Esophagus muscularis mucosa (tissue), 4 donors: ENCODE results near the gene WDR27.

Source experiments
- EP300 ChIP-seq: sonication (generic); formaldehyde crosslinking; IDR thresholded peaks from one replicate; pipeline ENCODE4 v1.6.1; 2017; ENCODE audit warnings: antibody characterized with exemption
- POLR2A ChIP-seq: fragments of 450-650 bp; IDR thresholded peaks from one replicate; pipeline ENCODE4 v1.6.1; 2017; ENCODE audit warnings: antibody characterized with exemption, moderate library complexity, mild to moderate bottlenecking, low read depth
- TF ChIP-seq, protein P1 (sequence below), 3 experiments: fragments of 200-600 bp in 2 of 3; fragments of 450-650 bp in 1 of 3; sonication (generic) in 2 of 3; IDR thresholded peaks; one replicate each; pipeline ENCODE4 v1.5.1; 2017 to 2019; ENCODE audit warnings: antibody characterized with exemption in 3 of 3, mild to moderate bottlenecking in 2 of 3, moderate library complexity in 1 of 3

DNA sequence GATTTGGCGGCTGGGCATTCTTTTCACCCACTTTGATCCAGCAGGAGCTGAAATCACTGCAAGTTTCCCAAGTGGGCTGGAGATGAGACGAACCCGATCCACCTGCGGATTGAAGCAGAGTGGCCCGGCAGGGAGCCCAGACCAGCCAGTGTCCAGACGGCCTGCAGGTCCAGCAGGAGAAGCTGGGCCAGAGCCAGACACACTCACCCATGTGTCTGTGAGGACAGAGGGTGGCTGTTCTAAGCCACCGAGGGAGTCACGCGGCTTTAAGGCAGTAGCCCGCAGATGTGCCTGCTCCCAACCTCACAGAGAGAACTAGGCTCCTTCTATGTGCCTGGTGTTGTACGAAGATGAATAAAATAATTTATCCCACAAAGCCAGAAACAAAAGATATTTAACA lies 200.7 kb downstream of the WDR27 start:
- TF ChIP-seq, protein P1, sequence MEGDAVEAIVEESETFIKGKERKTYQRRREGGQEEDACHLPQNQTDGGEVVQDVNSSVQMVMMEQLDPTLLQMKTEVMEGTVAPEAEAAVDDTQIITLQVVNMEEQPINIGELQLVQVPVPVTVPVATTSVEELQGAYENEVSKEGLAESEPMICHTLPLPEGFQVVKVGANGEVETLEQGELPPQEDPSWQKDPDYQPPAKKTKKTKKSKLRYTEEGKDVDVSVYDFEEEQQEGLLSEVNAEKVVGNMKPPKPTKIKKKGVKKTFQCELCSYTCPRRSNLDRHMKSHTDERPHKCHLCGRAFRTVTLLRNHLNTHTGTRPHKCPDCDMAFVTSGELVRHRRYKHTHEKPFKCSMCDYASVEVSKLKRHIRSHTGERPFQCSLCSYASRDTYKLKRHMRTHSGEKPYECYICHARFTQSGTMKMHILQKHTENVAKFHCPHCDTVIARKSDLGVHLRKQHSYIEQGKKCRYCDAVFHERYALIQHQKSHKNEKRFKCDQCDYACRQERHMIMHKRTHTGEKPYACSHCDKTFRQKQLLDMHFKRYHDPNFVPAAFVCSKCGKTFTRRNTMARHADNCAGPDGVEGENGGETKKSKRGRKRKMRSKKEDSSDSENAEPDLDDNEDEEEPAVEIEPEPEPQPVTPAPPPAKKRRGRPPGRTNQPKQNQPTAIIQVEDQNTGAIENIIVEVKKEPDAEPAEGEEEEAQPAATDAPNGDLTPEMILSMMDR (IDR thresholded peaks at IDR 0.05), result no peak
- TF ChIP-seq EP300 (no peak), POLR2A (no peak)
